SU-DHL-6 (cell line): Measurements from ENCODE around the gene KIF11.

Experiments
- H2AFZ ChIP-seq: fragments of 200-600 bp; sonication (generic); 2 replicates; pipeline ENCODE4 v1.6.1; 2014; ENCODE audit warnings: low read depth, mild to moderate bottlenecking, moderate library complexity, mixed read lengths, antibody characterized with exemption, low read length; ENCODE audit not compliant: severe bottlenecking
- H3F3A ChIP-seq: fragments of 200-600 bp; shearing (Covaris generic); 2 replicates; pipeline ENCODE4 v1.6.0; 2016; ENCODE audit warnings: antibody characterized with exemption, mild to moderate bottlenecking; ENCODE audit not compliant: insufficient read depth
- H3K27ac ChIP-seq: fragments of 200-600 bp; sonication (generic); 2 replicates; pipeline ENCODE4 v1.5.1; 2016; ENCODE audit warnings: low read depth, mild to moderate bottlenecking, low read length, moderate library complexity, mixed read lengths
- H3K27me3 ChIP-seq: fragments of 200-600 bp; sonication (generic), shearing (Covaris generic); 2 replicates; pipeline ENCODE4 v1.6.0; 2014; ENCODE audit warnings: mild to moderate bottlenecking, low read length
- H3K36me3 ChIP-seq: fragments of 200-600 bp; sonication (generic); 2 replicates; pipeline ENCODE4 v1.6.1; 2014; ENCODE audit warnings: mild to moderate bottlenecking, low read length, mixed read lengths
- H3K4me2 ChIP-seq: fragments of 300-600, 200-600 bp; shearing (Covaris generic), sonication (generic); 2 replicates; pipeline ENCODE4 v1.6.0; 2014; ENCODE audit warnings: low read length, low read depth, mild to moderate bottlenecking; ENCODE audit not compliant: poor library complexity, severe bottlenecking
- H3K4me3 ChIP-seq: fragments of 200-600 bp; sonication (generic); 2 replicates; pipeline ENCODE4 v1.5.1; 2014; ENCODE audit warnings: antibody characterized with exemption, low read length, mild to moderate bottlenecking, mixed read lengths; ENCODE audit not compliant: insufficient read depth, poor library complexity, severe bottlenecking
- H3K79me2 ChIP-seq: fragments of 200-600 bp; sonication (generic); 2 replicates; pipeline ENCODE4 v1.6.1; 2014; ENCODE audit warnings: mild to moderate bottlenecking, low read length, moderate library complexity; ENCODE audit not compliant: insufficient read depth
- H3K9ac ChIP-seq: fragments of 200-600 bp; sonication (generic); 2 replicates; pipeline ENCODE4 v1.7.0; 2014; ENCODE audit warnings: mild to moderate bottlenecking, low read length
- H3K9me2 ChIP-seq: fragments of 200-600 bp; sonication (generic); replicated peaks from 2 replicates; pipeline ENCODE4 v1.6.1; 2014; ENCODE audit warnings: low read length; ENCODE audit not compliant: insufficient read depth
- H3K9me3 ChIP-seq: fragments of 200-600 bp; sonication (generic); 2 replicates; pipeline ENCODE4 v1.6.1; 2014; ENCODE audit warnings: low read length, mixed read lengths; ENCODE audit not compliant: insufficient read depth
- H4K20me1 ChIP-seq: fragments of 200-600 bp; sonication (generic); 2 replicates; pipeline ENCODE4 v1.6.1; 2014; ENCODE audit warnings: low read depth, mild to moderate bottlenecking, antibody characterized with exemption, low read length, moderate library complexity, mixed read lengths
- CTCF ChIP-seq: fragments of 200-600 bp; sonication (generic); IDR thresholded peaks from one replicate; pipeline ENCODE4 v1.5.1; 2017; ENCODE audit warnings: antibody characterized with exemption, mild to moderate bottlenecking, low read length, moderate library complexity; ENCODE audit not compliant: insufficient read depth, poor library complexity, severe bottlenecking
- EZH2phosphoT487 ChIP-seq: fragments of 200-600 bp; sonication (generic), shearing (Covaris generic); conservative IDR thresholded peaks from 2 replicates; pipeline ENCODE4 v1.6.1; 2018; ENCODE audit warnings: mild to moderate bottlenecking, antibody characterized with exemption, low read length, moderate library complexity, mixed read lengths

Gene KIF11

DNA sequence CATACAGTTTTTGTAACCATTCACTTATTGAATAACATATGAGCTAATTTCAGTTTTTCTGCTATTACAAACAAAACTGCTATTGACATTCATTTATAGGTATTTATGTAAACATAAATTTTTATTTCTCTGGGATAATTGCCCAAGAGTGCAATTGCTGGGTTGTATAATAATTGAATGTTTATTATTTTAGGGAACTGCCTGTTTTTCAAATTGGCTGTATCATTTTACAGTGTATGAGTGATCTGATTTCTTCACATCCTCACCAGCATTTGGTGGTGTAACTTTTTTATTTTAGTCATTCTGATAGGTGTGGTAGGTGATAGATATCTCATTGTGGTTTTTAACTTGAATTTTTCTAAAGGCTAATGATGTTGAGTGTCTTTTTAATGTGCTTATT, 26.4 kb downstream of the KIF11 start:
- no peak overlapping the region for H3K9ac ChIP-seq
- H2AFZ ChIP-seq = no peak overlapping the region
- H3K79me2 ChIP-seq = peaks cover 50% of the 10 kb centered on the region
- H3K36me3 ChIP-seq = peaks cover 68% of the 10 kb centered on the region
- TF ChIP-seq EZH2phosphoT487 = no peak
- H3K27me3 ChIP-seq = no peaks in the 10 kb centered on the region
- H3K9me3 ChIP-seq = no peaks in the 10 kb centered on the region
- H3K4me2 ChIP-seq = no peak overlapping the region
- peaks cover 10% of the 10 kb centered on the region; the same call in 1 of the 2 replicates for H4K20me1 ChIP-seq
- 0 out of 2 replicates have a peak, but pooled peaks cover 11% of the 10 kb centered on the region for H3F3A ChIP-seq
- H3K4me3 ChIP-seq = no peak overlapping the region
- no peak overlapping the region for H3K27ac ChIP-seq
- H3K9me2 ChIP-seq = no peaks in the 10 kb centered on the region

GRCh38 chr10:92627845-92628480, 35.0 kb downstream of the KIF11 start:
- TF ChIP-seq CTCF = no peak
- TF ChIP-seq EZH2phosphoT487 = no peak
- Histone ChIP-seq H3K4me3 (no peak overlapping the region), H3K9ac (no peak overlapping the region), H3K79me2 (peaks cover 33% of the 10 kb centered on the region), H3K27me3 (no peaks in the 10 kb centered on the region), H2AFZ (no peak overlapping the region), H4K20me1 (no peaks in the 10 kb centered on the region), H3K9me3 (no peaks in the 10 kb centered on the region), H3K27ac (no peak overlapping the region), H3K36me3 (peaks cover 65% of the 10 kb centered on the region), H3F3A (peaks cover 24% of the 10 kb centered on the region), H3K4me2 (no peak overlapping the region), H3K9me2 (no peaks in the 10 kb centered on the region)

DNA sequence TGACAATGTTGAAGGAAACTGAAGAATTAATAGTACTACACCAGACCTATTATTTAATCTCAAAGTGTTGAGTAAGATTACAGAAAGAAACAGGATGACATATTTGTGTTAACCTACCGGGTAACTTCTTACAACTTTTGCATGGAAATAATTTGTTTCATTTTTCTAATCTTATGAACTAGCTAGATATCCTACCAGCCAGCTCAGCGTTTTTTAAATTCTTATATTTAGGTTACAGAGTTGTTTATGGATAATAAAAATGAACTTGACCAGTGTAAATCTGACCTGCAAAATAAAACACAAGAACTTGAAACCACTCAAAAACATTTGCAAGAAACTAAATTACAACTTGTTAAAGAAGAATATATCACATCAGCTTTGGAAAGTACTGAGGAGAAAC, 37.0 kb downstream of the KIF11 start:
- TF ChIP-seq EZH2phosphoT487 (no peak), CTCF (no peak)
- H3K27ac ChIP-seq = no peak overlapping the region
- peaks cover 29% of the 10 kb centered on the region for H3F3A ChIP-seq
- no peak overlapping the region for H3K4me3 ChIP-seq
- no peak overlapping the region for H3K4me2 ChIP-seq
- H3K9ac ChIP-seq = no peak overlapping the region
- H3K9me3 ChIP-seq = no peaks in the 10 kb centered on the region
- H2AFZ ChIP-seq = no peak overlapping the region
- peaks cover 22% of the 10 kb centered on the region; the same call in 1 of the 2 replicates for H3K79me2 ChIP-seq
- H4K20me1 ChIP-seq = no peaks in the 10 kb centered on the region
- H3K9me2 ChIP-seq = no peaks in the 10 kb centered on the region
- H3K27me3 ChIP-seq = no peaks in the 10 kb centered on the region
- H3K36me3 ChIP-seq = peaks cover 64% of the 10 kb centered on the region

- Histone ChIP-seq H3F3A (peaks cover 33% of the 10 kb centered on the region; the same call in 1 of the 2 replicates), H3K4me2 (no peak overlapping the region)
These were observed 45.1 kb downstream of the KIF11 start for GRCh38 chr10:92638037-92638436.

More at GRCh38 chr10:92638037-92638436, 45.1 kb downstream of the KIF11 start:
- no peaks in the 10 kb centered on the region for H3K27me3 ChIP-seq
- no peak overlapping the region for H3K27ac ChIP-seq
- TF ChIP-seq EZH2phosphoT487 (no peak), CTCF (no peak)
- no peak overlapping the region for H3K9ac ChIP-seq
- H4K20me1 ChIP-seq = no peaks in the 10 kb centered on the region
- H3K79me2 ChIP-seq = peaks cover 3% of the 10 kb centered on the region; the same call in 1 of the 2 replicates
- H3K9me3 ChIP-seq = no peaks in the 10 kb centered on the region
- H3K36me3 ChIP-seq = peaks cover 78% of the 10 kb centered on the region
- H3K9me2 ChIP-seq = no peaks in the 10 kb centered on the region
- no peak overlapping the region for H3K4me3 ChIP-seq
- H2AFZ ChIP-seq = no peak overlapping the region
